ENCODE measurements around the gene HPSE2.
"Not testable (repeated sequence)": the region's sequence is repeated elsewhere in the genome, so short reads cannot be mapped to it uniquely, and the experiment has no call there.

Gene HPSE2

GRCh38 chr10:98509745-98510144, 725.9 kb downstream of the HPSE2 start:
- TF ChIP-seq, protein P1, sequence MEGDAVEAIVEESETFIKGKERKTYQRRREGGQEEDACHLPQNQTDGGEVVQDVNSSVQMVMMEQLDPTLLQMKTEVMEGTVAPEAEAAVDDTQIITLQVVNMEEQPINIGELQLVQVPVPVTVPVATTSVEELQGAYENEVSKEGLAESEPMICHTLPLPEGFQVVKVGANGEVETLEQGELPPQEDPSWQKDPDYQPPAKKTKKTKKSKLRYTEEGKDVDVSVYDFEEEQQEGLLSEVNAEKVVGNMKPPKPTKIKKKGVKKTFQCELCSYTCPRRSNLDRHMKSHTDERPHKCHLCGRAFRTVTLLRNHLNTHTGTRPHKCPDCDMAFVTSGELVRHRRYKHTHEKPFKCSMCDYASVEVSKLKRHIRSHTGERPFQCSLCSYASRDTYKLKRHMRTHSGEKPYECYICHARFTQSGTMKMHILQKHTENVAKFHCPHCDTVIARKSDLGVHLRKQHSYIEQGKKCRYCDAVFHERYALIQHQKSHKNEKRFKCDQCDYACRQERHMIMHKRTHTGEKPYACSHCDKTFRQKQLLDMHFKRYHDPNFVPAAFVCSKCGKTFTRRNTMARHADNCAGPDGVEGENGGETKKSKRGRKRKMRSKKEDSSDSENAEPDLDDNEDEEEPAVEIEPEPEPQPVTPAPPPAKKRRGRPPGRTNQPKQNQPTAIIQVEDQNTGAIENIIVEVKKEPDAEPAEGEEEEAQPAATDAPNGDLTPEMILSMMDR (IDR thresholded peaks at IDR 0.05; ENCODE audit: insufficient read depth, low read length, poor library complexity, severe bottlenecking): no peak
- H3K27me3 ChIP-seq (replicated peaks; ENCODE audit: control insufficient read depth, insufficient read depth, low read length): no peaks in the 10 kb centered on the region; the same call in 1 of the 2 replicates
- H3K36me3 ChIP-seq (ENCODE audit: control insufficient read depth, insufficient read depth, low read length): no peaks in the 10 kb centered on the region
- DNase-seq (ENCODE audit: extremely low read depth, insufficient read length): no peak
- no peak overlapping the region for H3K4me3 ChIP-seq (replicated peaks; ENCODE audit: low read depth, low read length)

- not testable (repeated sequence) for H3K27me3 ChIP-seq (replicated peaks; ENCODE audit: control insufficient read depth, insufficient read depth, low read length); H3K36me3 ChIP-seq (ENCODE audit: control insufficient read depth, insufficient read depth, low read length); H3K4me3 ChIP-seq (replicated peaks; ENCODE audit: low read depth, low read length); DNase-seq (ENCODE audit: extremely low read depth, insufficient read length)
These were observed 733.1 kb downstream of the HPSE2 start for GRCh38 chr10:98502535-98502934.

DNA sequence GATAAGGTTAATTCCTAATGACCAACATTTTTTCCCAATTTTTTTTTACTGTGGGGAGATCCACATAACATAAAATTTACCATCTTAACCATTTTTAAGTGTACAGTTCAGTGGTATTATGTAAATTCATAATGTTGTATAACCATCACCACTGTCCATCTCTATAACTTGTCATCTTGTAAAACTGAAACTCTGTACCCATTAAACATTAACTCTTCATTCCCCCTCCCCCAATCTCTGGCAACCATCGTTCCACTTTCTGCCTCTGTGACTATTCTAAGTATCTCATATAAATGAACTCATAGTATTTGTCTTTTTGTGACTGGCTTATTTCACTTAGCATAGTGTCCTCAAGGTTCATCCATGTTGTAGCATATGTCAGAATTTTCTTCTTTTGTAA, 742.9 kb downstream of the HPSE2 start:
- no peaks in the 10 kb centered on the region for H3K27me3 ChIP-seq (replicated peaks; ENCODE audit: control insufficient read depth, insufficient read depth, low read length)
- no peak for DNase-seq (ENCODE audit: extremely low read depth, insufficient read length)
- H3K4me3 ChIP-seq (replicated peaks; ENCODE audit: low read depth, low read length): no peak overlapping the region
- TF ChIP-seq, protein P1 (IDR thresholded peaks at IDR 0.05; ENCODE audit: insufficient read depth, low read length, poor library complexity, severe bottlenecking): no peak
- H3K36me3 ChIP-seq (ENCODE audit: control insufficient read depth, insufficient read depth, low read length): no peaks in the 10 kb centered on the region

GRCh38 chr10:98489561-98490481, 745.8 kb downstream of the HPSE2 start:
- H3K4me3 ChIP-seq (replicated peaks; ENCODE audit: low read depth, low read length): no peak overlapping the region
- no peaks in the 10 kb centered on the region for H3K36me3 ChIP-seq (ENCODE audit: control insufficient read depth, insufficient read depth, low read length)
- TF ChIP-seq, protein P1 (IDR thresholded peaks at IDR 0.05; ENCODE audit: insufficient read depth, low read length, poor library complexity, severe bottlenecking): no peak
- no peaks in the 10 kb centered on the region for H3K27me3 ChIP-seq (replicated peaks; ENCODE audit: control insufficient read depth, insufficient read depth, low read length)
- DNase-seq (ENCODE audit: extremely low read depth, insufficient read length): no peak

- no peaks in the 10 kb centered on the region for H3K27me3 ChIP-seq (replicated peaks; ENCODE audit: control insufficient read depth, insufficient read depth, low read length)
- H3K36me3 ChIP-seq (ENCODE audit: control insufficient read depth, insufficient read depth, low read length): no peaks in the 10 kb centered on the region
- DNase-seq (ENCODE audit: extremely low read depth, insufficient read length): no peak
- TF ChIP-seq, protein P1 (IDR thresholded peaks at IDR 0.05; ENCODE audit: insufficient read depth, low read length, poor library complexity, severe bottlenecking): no peak
- H3K4me3 ChIP-seq (replicated peaks; ENCODE audit: low read depth, low read length): no peak overlapping the region
These were observed 746.8 kb downstream of the HPSE2 start for GRCh38 chr10:98488669-98489430.

- DNase-seq (ENCODE audit: extremely low read depth, insufficient read length): no peak
- Histone ChIP-seq H3K36me3 (ENCODE audit: control insufficient read depth, insufficient read depth, low read length) (no peaks in the 10 kb centered on the region), H3K4me3 (replicated peaks; ENCODE audit: low read depth, low read length) (no peak overlapping the region), H3K27me3 (replicated peaks; ENCODE audit: control insufficient read depth, insufficient read depth, low read length) (no peaks in the 10 kb centered on the region)
- TF ChIP-seq, protein P1 (IDR thresholded peaks at IDR 0.05; ENCODE audit: insufficient read depth, low read length, poor library complexity, severe bottlenecking): peak; percentile 41
These were observed 748.0 kb downstream of the HPSE2 start for GRCh38 chr10:98487649-98488048.

Measured in GM06990 (cell line).